Spleen (tissue), 7 donors: ENCODE data around the gene ZNF618.

Experiments
- POLR2AphosphoS5 ChIP-seq, 3 donors: sonication (generic); formaldehyde crosslinking; IDR thresholded peaks; one replicate each; pipeline ENCODE4 v1.5.1; 2017; ENCODE audit warnings: antibody characterized with exemption in 3 of 3
- TF ChIP-seq, protein P1 (sequence below), 11 experiments: fragments of 200-600 bp in 7 of 11; fragments of 450-650 bp in 4 of 11; sonication (generic) in 4 of 11; IDR thresholded peaks in 8 of 11; conservative IDR thresholded peaks in 3 of 11; 1 replicate in 7 of 11; 2 replicates in 4 of 11; pipeline versions ENCODE4 v1.4.0 to v1.8.0; 2016 to 2021; ENCODE audit warnings: antibody characterized with exemption in 11 of 11, inconsistent platforms in 4 of 11, mild to moderate bottlenecking in 1 of 11
- donor health status: DM: no; HTN: no; CAD: no; lungs with moderate emphysema.
- donor health status: DM: no; HTN: no; CAD: no.
- donor health status: DM: no; HTN: no; CAD: no.

- TF ChIP-seq, protein P1, sequence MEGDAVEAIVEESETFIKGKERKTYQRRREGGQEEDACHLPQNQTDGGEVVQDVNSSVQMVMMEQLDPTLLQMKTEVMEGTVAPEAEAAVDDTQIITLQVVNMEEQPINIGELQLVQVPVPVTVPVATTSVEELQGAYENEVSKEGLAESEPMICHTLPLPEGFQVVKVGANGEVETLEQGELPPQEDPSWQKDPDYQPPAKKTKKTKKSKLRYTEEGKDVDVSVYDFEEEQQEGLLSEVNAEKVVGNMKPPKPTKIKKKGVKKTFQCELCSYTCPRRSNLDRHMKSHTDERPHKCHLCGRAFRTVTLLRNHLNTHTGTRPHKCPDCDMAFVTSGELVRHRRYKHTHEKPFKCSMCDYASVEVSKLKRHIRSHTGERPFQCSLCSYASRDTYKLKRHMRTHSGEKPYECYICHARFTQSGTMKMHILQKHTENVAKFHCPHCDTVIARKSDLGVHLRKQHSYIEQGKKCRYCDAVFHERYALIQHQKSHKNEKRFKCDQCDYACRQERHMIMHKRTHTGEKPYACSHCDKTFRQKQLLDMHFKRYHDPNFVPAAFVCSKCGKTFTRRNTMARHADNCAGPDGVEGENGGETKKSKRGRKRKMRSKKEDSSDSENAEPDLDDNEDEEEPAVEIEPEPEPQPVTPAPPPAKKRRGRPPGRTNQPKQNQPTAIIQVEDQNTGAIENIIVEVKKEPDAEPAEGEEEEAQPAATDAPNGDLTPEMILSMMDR (IDR thresholded peaks at IDR 0.05 in 8 of 11, conservative IDR thresholded peaks at IDR 0.05 in 3 of 11), result no peak
- TF ChIP-seq POLR2AphosphoS5 (IDR thresholded peaks at IDR 0.05), result no peak
Measured at GRCh38 chr9:114088571-114089170, 212.6 kb downstream of the ZNF618 start.
